Measurements from ENCODE around the gene MBOAT2.
A peak's percentile ranks its signal among the peaks of the same experiment; 100 is the strongest.

Gene MBOAT2

GRCh38 chr2:9017411-9017810 is 13.9 kb upstream of the MBOAT2 start:
- DNase-seq, result no peak

GRCh38 chr2:9015998-9016397 is 12.5 kb upstream of the MBOAT2 start:
- DNase-seq, result no peak

- no peak for DNase-seq
Observed at GRCh38 chr2:9013403-9013802, 9.9 kb upstream of the MBOAT2 start.

- peak; percentile 58 for DNase-seq
Observed at GRCh38 chr2:9010866-9011265, 7.4 kb upstream of the MBOAT2 start.

GRCh38 chr2:9008951-9009664 is 5.6 kb upstream of the MBOAT2 start:
- DNase-seq, result no peak

- DNase-seq, result no peak
Observed at GRCh38 chr2:9006368-9006767, 2.9 kb upstream of the MBOAT2 start.

- no peak for DNase-seq
Observed at GRCh38 chr2:9004338-9005204, 1.1 kb upstream of the MBOAT2 start.

GRCh38 chr2:9003366-9003615 is 193 bp downstream of the MBOAT2 start:
- DNase-seq, result no peak

- DNase-seq, result peak; percentile 20
Observed at GRCh38 chr2:9002637-9003365, 683 bp downstream of the MBOAT2 start.

- no peak for DNase-seq
Observed at GRCh38 chr2:9002313-9002636, 1.2 kb downstream of the MBOAT2 start.

GRCh38 chr2:9001778-9002177 is 1.7 kb downstream of the MBOAT2 start:
- no peak for DNase-seq

- no peak for DNase-seq
Observed at GRCh38 chr2:9001229-9001628, 2.3 kb downstream of the MBOAT2 start.

- no peak for DNase-seq
Observed at GRCh38 chr2:9000442-9000841, 3.0 kb downstream of the MBOAT2 start.

- no peak for DNase-seq
Observed at GRCh38 chr2:8999797-9000196, 3.7 kb downstream of the MBOAT2 start.

- no peak for DNase-seq
Observed at GRCh38 chr2:8999102-8999446, 4.4 kb downstream of the MBOAT2 start.

GRCh38 chr2:8998418-8999101 is 4.9 kb downstream of the MBOAT2 start:
- DNase-seq, result no peak

- no peak for DNase-seq
Observed at GRCh38 chr2:8997631-8998030, 5.9 kb downstream of the MBOAT2 start.

GRCh38 chr2:8997108-8997507 is 6.4 kb downstream of the MBOAT2 start:
- no peak for DNase-seq

- DNase-seq, result no peak
Observed at GRCh38 chr2:8996006-8996405, 7.5 kb downstream of the MBOAT2 start.

GRCh38 chr2:8994386-8994785 is 9.1 kb downstream of the MBOAT2 start:
- no peak for DNase-seq

- no peak for DNase-seq
Observed at GRCh38 chr2:8993902-8994278, 9.6 kb downstream of the MBOAT2 start.

- no peak for DNase-seq
Observed at GRCh38 chr2:8993196-8993901, 10.1 kb downstream of the MBOAT2 start.

GRCh38 chr2:8992643-8993042 is 10.8 kb downstream of the MBOAT2 start:
- DNase-seq, result no peak

All from NCI-H1436 (cell line).